DOHH2 (cell line): Measurements from ENCODE around the gene KCNG4.
"Not testable (repeated sequence)": the region's sequence is repeated elsewhere in the genome, so short reads cannot be mapped to it uniquely, and the experiment has no call there.

Experiments
- H3F3A ChIP-seq: fragments of 200-600 bp; sonication (generic), shearing (Covaris generic); 2 replicates; pipeline ENCODE4 v1.6.0; 2016; ENCODE audit warnings: antibody characterized with exemption, mild to moderate bottlenecking; ENCODE audit not compliant: control insufficient read depth, insufficient read depth
- H3K27ac ChIP-seq: fragments of 200-600 bp; sonication (generic); 2 replicates; pipeline ENCODE4 v1.5.1; 2014; ENCODE audit warnings: low read depth, mild to moderate bottlenecking, low read length, moderate library complexity
- H3K27me3 ChIP-seq: fragments of 200-600 bp; sonication (generic); 2 replicates; pipeline ENCODE4 v1.6.1; 2014; ENCODE audit warnings: mild to moderate bottlenecking, low read length, mixed read lengths; ENCODE audit not compliant: control insufficient read depth
- H3K36me3 ChIP-seq: fragments of 200-600 bp; sonication (generic); 2 replicates; pipeline ENCODE4 v1.6.1; 2014; ENCODE audit warnings: mild to moderate bottlenecking, low read length, moderate library complexity, mixed read lengths; ENCODE audit not compliant: control insufficient read depth
- H3K4me1 ChIP-seq: fragments of 200-600 bp; sonication (generic); 2 replicates; pipeline ENCODE4 v1.6.1; 2014; ENCODE audit warnings: mild to moderate bottlenecking, low read length, mixed read lengths; ENCODE audit not compliant: control insufficient read depth
- H3K4me2 ChIP-seq: fragments of 200-600 bp; sonication (generic); 2 replicates; pipeline ENCODE4 v1.6.0; 2014; ENCODE audit warnings: mild to moderate bottlenecking, low read length, moderate library complexity
- H3K4me3 ChIP-seq: fragments of 200-600 bp; sonication (generic); 2 replicates; pipeline ENCODE4 v1.5.1; 2014; ENCODE audit warnings: mild to moderate bottlenecking, low read length, mixed read lengths
- H3K79me2 ChIP-seq: fragments of 200-600 bp; sonication (generic); 2 replicates; pipeline ENCODE4 v1.6.1; 2014; ENCODE audit warnings: mild to moderate bottlenecking, low read length, mixed read lengths; ENCODE audit not compliant: control insufficient read depth
- H3K9me2 ChIP-seq: fragments of 200-600 bp; sonication (generic); replicated peaks from 2 replicates; pipeline ENCODE4 v1.6.1; 2014; ENCODE audit warnings: mild to moderate bottlenecking, low read length, mixed read lengths; ENCODE audit not compliant: control insufficient read depth
- H3K9me3 ChIP-seq: fragments of 200-600 bp; sonication (generic); 2 replicates; pipeline ENCODE4 v1.6.1; 2014; ENCODE audit warnings: antibody characterized with exemption, low read length, mixed read lengths; ENCODE audit not compliant: control insufficient read depth, insufficient read depth
- H4K20me1 ChIP-seq: fragments of 200-600 bp; sonication (generic); 2 replicates; pipeline ENCODE4 v1.6.0; 2014; ENCODE audit warnings: low read depth, mild to moderate bottlenecking, antibody characterized with exemption, low read length, moderate library complexity; ENCODE audit not compliant: control insufficient read depth, insufficient read depth
- CTCF ChIP-seq: fragments of 200-600 bp; sonication (generic); IDR thresholded peaks from one replicate; pipeline ENCODE4 v1.5.1; 2014; ENCODE audit warnings: antibody characterized with exemption, mild to moderate bottlenecking, low read depth, low read length; ENCODE audit not compliant: poor library complexity, severe bottlenecking
- EZH2phosphoT487 ChIP-seq: fragments of 200-600 bp; sonication (generic); IDR thresholded peaks from 2 replicates; pipeline ENCODE4 v1.6.1; 2017; ENCODE audit warnings: borderline replicate concordance, mild to moderate bottlenecking, antibody characterized with exemption, low read length, moderate library complexity, mixed read lengths

KCNG4 gene

DNA sequence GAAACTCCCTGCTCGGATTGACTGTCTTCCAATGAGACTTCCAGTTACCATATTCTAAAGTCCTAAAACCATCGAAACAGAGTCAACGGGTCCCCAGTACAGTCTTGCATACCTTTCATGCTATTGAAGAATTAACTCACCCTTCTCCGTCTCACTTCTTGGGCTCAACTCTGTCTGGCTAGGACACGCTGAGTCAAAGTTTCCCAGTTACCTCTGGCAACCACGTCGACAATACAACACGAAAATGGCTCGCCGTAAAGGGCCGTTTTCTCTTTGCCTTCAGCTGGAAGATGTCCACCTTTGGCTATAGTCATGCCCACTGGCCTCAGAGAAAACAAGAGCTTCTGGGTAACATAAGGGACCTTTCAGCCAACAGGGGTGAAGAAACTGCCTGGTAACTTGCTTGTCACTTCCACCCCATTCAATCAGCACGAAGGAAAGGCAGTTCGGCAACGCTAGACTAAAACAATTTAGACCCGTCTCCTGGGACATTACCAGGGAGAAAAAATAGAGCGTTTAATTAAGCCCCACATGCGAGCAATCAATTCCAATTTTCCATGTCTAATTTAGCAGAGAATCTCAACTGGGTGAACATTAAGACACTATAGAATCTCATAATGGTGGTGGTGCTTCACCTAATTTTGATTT, 21.5 kb downstream of the KCNG4 start:
- no peaks in the 10 kb centered on the region for H3K4me1 ChIP-seq
- H3K9me3 ChIP-seq, result no peaks in the 10 kb centered on the region
- no peaks in the 10 kb centered on the region for H3K79me2 ChIP-seq
- no peaks in the 10 kb centered on the region for H4K20me1 ChIP-seq
- no peak overlapping the region for H3K27ac ChIP-seq
- TF ChIP-seq CTCF (no peak), EZH2phosphoT487 (no peak)
- H3K4me2 ChIP-seq, result no peak overlapping the region
- H3K27me3 ChIP-seq, result no peaks in the 10 kb centered on the region
- H3K36me3 ChIP-seq, result no peaks in the 10 kb centered on the region
- H3K4me3 ChIP-seq, result no peak overlapping the region
- no peaks in the 10 kb centered on the region for H3F3A ChIP-seq
- H3K9me2 ChIP-seq, result no peaks in the 10 kb centered on the region

GRCh38 chr16:84216144-84216543, 23.7 kb downstream of the KCNG4 start:
- H3K4me3 ChIP-seq, result not testable (repeated sequence)

DNA sequence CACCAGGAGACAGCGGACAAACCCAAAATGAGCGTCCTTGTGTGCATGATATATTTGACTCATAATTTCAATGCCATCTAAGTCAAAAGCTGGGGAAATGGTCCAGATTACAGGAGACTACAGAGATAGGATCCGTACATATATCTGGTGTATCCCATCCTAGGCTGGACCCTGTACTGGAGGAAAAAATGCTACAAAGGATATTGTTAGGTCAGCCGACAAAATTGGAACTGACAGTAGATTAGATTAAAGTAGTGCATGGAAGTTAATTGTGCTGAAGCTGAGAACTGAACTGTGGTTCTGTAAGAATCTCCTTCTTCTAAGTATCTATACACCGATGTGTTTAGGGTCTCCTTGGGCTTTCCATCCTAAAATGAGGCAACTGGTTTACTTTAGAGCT, 24.3 kb downstream of the KCNG4 start:
- Histone ChIP-seq H3K9me2 (no peaks in the 10 kb centered on the region), H3F3A (no peaks in the 10 kb centered on the region)
- TF ChIP-seq EZH2phosphoT487, result no peak
- no peak for TF ChIP-seq CTCF

More at GRCh38 chr16:84216144-84216543, 23.7 kb downstream of the KCNG4 start:
- not testable (repeated sequence) for H3K79me2 ChIP-seq, H3K4me1 ChIP-seq, H4K20me1 ChIP-seq, H3K9me2 ChIP-seq, H3F3A ChIP-seq, H3K9me3 ChIP-seq, H3K4me2 ChIP-seq, H3K27me3 ChIP-seq, H3K27ac ChIP-seq, H3K36me3 ChIP-seq

GRCh38 chr16:84214451-84215066, 25.3 kb downstream of the KCNG4 start:
- Histone ChIP-seq H3F3A (no peaks in the 10 kb centered on the region), H3K9me3 (no peaks in the 10 kb centered on the region), H3K79me2 (no peaks in the 10 kb centered on the region), H3K27me3 (no peaks in the 10 kb centered on the region), H3K27ac (no peak overlapping the region), H3K36me3 (no peaks in the 10 kb centered on the region), H4K20me1 (no peaks in the 10 kb centered on the region), H3K9me2 (no peaks in the 10 kb centered on the region), H3K4me2 (no peak overlapping the region), H3K4me3 (no peak overlapping the region), H3K4me1 (no peaks in the 10 kb centered on the region)
- TF ChIP-seq CTCF (no peak), EZH2phosphoT487 (no peak)

More for the DNA sequence above, 24.3 kb downstream of the KCNG4 start:
- Histone ChIP-seq H3K79me2 (no peaks in the 10 kb centered on the region), H3K4me1 (no peaks in the 10 kb centered on the region), H3K4me3 (no peak overlapping the region), H3K4me2 (no peak overlapping the region), H3K36me3 (no peaks in the 10 kb centered on the region), H3K9me3 (no peaks in the 10 kb centered on the region), H3K27me3 (no peaks in the 10 kb centered on the region), H3K27ac (no peak overlapping the region), H4K20me1 (no peaks in the 10 kb centered on the region)
